HUES6 (cell line): ENCODE data around the gene FZD7.

Source experiments
- H3K27ac ChIP-seq: 2 replicates; pipeline ENCODE4 v1.7.0; 2013; ENCODE audit warnings: low read depth, mild to moderate bottlenecking, low read length, inconsistent platforms
- H3K27me3 ChIP-seq: 2 replicates; pipeline ENCODE4 v1.6.1; 2013; ENCODE audit warnings: low read length; ENCODE audit not compliant: control insufficient read depth, insufficient read depth
- H3K36me3 ChIP-seq: 2 replicates; pipeline ENCODE4 v1.6.1; 2013; ENCODE audit warnings: low read length; ENCODE audit not compliant: control insufficient read depth, insufficient read depth
- H3K4me1 ChIP-seq: 2 replicates; pipeline ENCODE4 v1.6.1; 2013; ENCODE audit warnings: low read length; ENCODE audit not compliant: control insufficient read depth, insufficient read depth
- H3K4me3 ChIP-seq: 2 replicates; pipeline ENCODE4 v1.5.1; 2013; ENCODE audit warnings: low read depth, low read length
- H3K9ac ChIP-seq: one replicate; pipeline ENCODE4 v1.6.1; 2013; ENCODE audit warnings: mild to moderate bottlenecking, low read length
- H3K9me3 ChIP-seq: 2 replicates; pipeline ENCODE4 v1.6.1; 2013; ENCODE audit warnings: low read depth, low read length; ENCODE audit not compliant: control insufficient read depth, insufficient read depth

FZD7 gene

DNA sequence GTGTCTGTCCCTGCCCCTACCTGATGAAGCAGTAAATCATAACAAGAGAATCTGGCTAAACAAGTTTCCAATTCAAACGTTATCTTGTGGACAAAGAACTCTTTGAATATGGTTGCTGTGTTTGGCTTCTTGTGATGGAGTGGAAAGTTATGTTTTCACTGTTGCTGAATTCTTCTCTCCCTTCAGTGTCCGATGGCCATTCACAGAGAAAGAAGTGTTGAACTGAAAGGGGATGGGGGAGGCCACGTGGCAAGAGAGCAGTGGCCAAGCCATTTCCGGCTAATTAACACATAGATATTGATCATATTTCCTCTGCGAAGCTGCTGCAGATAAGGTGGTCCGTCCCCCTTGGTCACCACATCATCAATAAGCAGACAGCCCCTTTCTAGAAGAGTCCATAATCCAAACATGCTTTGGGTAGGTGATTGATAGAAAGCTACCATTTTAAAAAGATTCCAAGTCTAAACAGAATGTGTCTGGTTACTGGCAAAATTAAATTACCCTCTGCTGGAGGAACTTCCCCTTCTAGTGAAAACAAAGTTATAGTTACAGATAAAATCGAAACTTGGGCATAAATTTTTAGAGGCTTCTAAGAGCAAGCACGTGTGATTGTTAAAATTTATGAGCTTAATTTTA is 36.9 kb upstream of the FZD7 start:
- Histone ChIP-seq H3K27me3 (no peaks in the 10 kb centered on the region; the same call in 1 of the 2 replicates), H3K27ac (no peak overlapping the region), H3K9me3 (no peaks in the 10 kb centered on the region), H3K4me1 (peaks cover 37% of the 10 kb centered on the region), H3K36me3 (no peaks in the 10 kb centered on the region), H3K4me3 (no peak overlapping the region), H3K9ac (no peak overlapping the region)

DNA sequence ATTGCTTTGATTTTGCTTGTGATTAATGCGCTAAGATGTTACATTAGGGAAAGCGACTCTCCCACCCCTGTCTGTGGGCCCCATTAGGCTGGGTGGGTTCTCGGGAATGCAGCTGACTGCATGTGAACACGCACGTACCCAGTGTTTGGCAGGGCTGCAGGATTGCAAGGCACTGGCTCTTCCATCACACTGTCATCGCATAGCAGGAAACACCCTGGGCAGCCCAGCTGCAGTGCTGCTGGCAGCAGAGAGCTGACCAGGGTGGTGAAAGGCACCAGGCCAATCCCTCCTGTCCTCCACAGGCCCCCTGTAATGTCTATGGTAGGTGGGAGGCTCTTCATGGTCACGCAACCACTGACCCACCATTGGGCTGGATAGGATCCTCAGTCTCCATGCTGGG is 34.4 kb upstream of the FZD7 start:
- H3K9me3 ChIP-seq: no peaks in the 10 kb centered on the region
- no peaks in the 10 kb centered on the region for H3K27me3 ChIP-seq
- no peak overlapping the region for H3K4me3 ChIP-seq
- H3K4me1 ChIP-seq: peaks cover 27% of the 10 kb centered on the region
- H3K9ac ChIP-seq: no peak overlapping the region
- no peaks in the 10 kb centered on the region for H3K36me3 ChIP-seq
- no peak overlapping the region for H3K27ac ChIP-seq

GRCh38 chr2:202001826-202002225 is 31.8 kb upstream of the FZD7 start:
- no peak overlapping the region for H3K27ac ChIP-seq
- H3K27me3 ChIP-seq: no peaks in the 10 kb centered on the region
- no peaks in the 10 kb centered on the region for H3K9me3 ChIP-seq
- peaks cover 14% of the 10 kb centered on the region for H3K4me1 ChIP-seq
- H3K4me3 ChIP-seq: no peak overlapping the region
- H3K36me3 ChIP-seq: no peaks in the 10 kb centered on the region
- H3K9ac ChIP-seq: no peak overlapping the region

GRCh38 chr2:202002381-202002780 is 31.3 kb upstream of the FZD7 start:
- no peaks in the 10 kb centered on the region for H3K9me3 ChIP-seq
- no peak overlapping the region for H3K27ac ChIP-seq
- H3K4me1 ChIP-seq: peaks cover 9% of the 10 kb centered on the region; the same call in 1 of the 2 replicates
- H3K36me3 ChIP-seq: no peaks in the 10 kb centered on the region
- H3K27me3 ChIP-seq: no peaks in the 10 kb centered on the region
- H3K4me3 ChIP-seq: no peak overlapping the region
- H3K9ac ChIP-seq: no peak overlapping the region

- H3K9ac ChIP-seq: no peak overlapping the region
- H3K27ac ChIP-seq: no peak overlapping the region
- H3K4me1 ChIP-seq: 0 out of 2 replicates have a peak, but pooled peaks cover 8% of the 10 kb centered on the region
- no peaks in the 10 kb centered on the region for H3K27me3 ChIP-seq
- no peaks in the 10 kb centered on the region for H3K9me3 ChIP-seq
- H3K36me3 ChIP-seq: no peaks in the 10 kb centered on the region
- no peak overlapping the region for H3K4me3 ChIP-seq
These were observed 28.3 kb upstream of the FZD7 start for GRCh38 chr2:202005272-202005887.

DNA sequence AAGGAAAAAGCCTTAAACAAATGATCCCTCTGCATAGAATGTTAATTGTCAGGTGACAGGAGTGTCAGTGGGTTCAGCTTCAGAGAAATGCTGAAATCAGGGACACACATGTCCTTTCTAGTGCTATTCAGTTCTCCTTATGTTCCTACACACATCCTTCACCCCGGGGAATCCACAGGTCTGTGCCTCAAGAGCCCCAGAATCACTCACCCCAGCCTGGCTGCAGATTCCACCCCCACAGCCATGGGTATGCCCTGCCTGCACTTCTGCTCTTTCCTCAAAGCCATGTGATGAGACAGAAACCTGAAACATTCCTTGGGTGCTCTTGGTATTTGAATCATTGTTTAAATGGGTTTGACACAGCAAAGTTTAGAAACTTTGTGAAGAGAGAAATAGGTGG is 27.4 kb upstream of the FZD7 start:
- no peaks in the 10 kb centered on the region for H3K36me3 ChIP-seq
- no peaks in the 10 kb centered on the region for H3K9me3 ChIP-seq
- H3K4me3 ChIP-seq: no peak overlapping the region
- no peak overlapping the region for H3K9ac ChIP-seq
- no peak overlapping the region for H3K27ac ChIP-seq
- no peaks in the 10 kb centered on the region for H3K27me3 ChIP-seq
- 0 out of 2 replicates have a peak, but pooled peaks cover 8% of the 10 kb centered on the region for H3K4me1 ChIP-seq

GRCh38 chr2:202007015-202007982 is 26.4 kb upstream of the FZD7 start:
- 0 out of 2 replicates have a peak, but pooled peaks cover 8% of the 10 kb centered on the region for H3K4me1 ChIP-seq
- H3K4me3 ChIP-seq: no peak overlapping the region
- H3K9me3 ChIP-seq: no peaks in the 10 kb centered on the region
- no peaks in the 10 kb centered on the region for H3K27me3 ChIP-seq
- H3K9ac ChIP-seq: no peak overlapping the region
- H3K27ac ChIP-seq: no peak overlapping the region
- no peaks in the 10 kb centered on the region for H3K36me3 ChIP-seq

DNA sequence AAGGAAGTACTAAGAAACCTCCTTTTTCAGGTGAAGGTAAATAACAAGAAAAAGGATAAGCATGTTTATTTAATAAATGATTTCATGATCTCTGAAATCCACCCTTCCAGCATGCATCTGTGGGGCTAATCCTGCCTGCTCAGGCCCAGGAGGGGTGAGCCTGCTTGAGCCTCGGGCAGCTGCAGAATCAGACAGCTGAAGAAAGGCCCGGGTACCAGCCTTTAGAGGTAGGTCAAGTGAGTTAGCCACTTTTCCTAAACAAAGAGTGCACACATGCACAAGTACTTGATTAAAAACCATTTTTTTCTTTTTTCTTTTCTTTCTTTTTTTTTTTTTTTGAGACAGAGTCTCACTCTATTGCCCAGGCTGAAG is 25.7 kb upstream of the FZD7 start:
- H3K4me3 ChIP-seq: no peak overlapping the region
- no peaks in the 10 kb centered on the region for H3K36me3 ChIP-seq
- no peaks in the 10 kb centered on the region for H3K27me3 ChIP-seq
- no peak overlapping the region for H3K27ac ChIP-seq
- no peak overlapping the region for H3K9ac ChIP-seq
- H3K9me3 ChIP-seq: no peaks in the 10 kb centered on the region
- H3K4me1 ChIP-seq: 0 out of 2 replicates have a peak, but pooled peaks cover 8% of the 10 kb centered on the region

DNA sequence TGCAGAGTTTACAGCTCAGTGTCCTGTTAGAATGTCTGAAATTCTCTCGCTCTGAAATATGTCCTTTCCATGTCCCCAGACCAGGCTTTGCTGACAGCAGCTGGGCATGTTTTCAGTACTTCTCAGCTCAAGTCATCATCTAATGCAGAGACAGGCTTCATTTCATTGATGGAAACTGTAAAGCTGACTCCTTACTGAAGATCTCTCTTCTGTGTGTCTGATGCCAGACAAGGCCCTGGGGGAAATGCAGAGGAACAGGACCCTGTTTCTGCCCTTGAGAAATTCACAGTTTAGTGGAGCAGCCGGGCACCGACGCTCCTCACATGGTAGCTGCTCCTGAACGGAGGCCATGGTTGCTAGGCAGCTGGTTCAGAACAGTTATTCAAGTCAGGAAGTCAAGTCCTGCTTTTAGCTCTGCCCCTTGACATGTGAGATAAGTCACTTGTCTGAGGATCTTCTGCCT is 24.6 kb upstream of the FZD7 start:
- Histone ChIP-seq H3K9me3 (no peaks in the 10 kb centered on the region), H3K9ac (no peak overlapping the region), H3K4me1 (0 out of 2 replicates have a peak, but pooled peaks cover 8% of the 10 kb centered on the region), H3K27me3 (no peaks in the 10 kb centered on the region), H3K4me3 (no peak overlapping the region), H3K36me3 (no peaks in the 10 kb centered on the region), H3K27ac (no peak overlapping the region)

DNA sequence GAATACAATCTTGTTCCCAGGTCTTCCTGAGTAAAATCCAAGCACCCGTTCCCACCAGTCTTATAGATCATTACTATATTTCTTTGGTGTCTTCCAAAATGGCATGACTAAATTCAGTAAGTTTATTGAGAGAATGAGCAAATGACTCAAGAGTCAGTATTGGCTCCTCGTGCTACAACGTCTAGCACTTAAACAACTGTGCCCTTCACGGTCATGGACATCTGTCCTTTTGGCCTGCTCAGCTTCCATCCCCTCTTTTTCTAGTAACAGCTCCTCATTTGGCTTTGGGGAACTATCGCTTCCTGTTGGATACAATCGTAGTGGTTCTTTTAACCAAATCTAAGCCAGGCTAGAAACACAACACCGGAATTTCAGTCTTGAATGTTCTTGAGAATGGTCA is 24.1 kb upstream of the FZD7 start:
- no peaks in the 10 kb centered on the region for H3K27me3 ChIP-seq
- no peak overlapping the region for H3K4me3 ChIP-seq
- peaks cover 12% of the 10 kb centered on the region; the same call in 1 of the 2 replicates for H3K4me1 ChIP-seq
- H3K36me3 ChIP-seq: no peaks in the 10 kb centered on the region
- no peak overlapping the region for H3K27ac ChIP-seq
- no peak overlapping the region for H3K9ac ChIP-seq
- no peaks in the 10 kb centered on the region for H3K9me3 ChIP-seq

GRCh38 chr2:202014318-202014717 is 19.3 kb upstream of the FZD7 start:
- no peak overlapping the region for H3K4me3 ChIP-seq
- peaks cover 20% of the 10 kb centered on the region for H3K4me1 ChIP-seq
- H3K9me3 ChIP-seq: no peaks in the 10 kb centered on the region
- no peaks in the 10 kb centered on the region for H3K27me3 ChIP-seq
- H3K36me3 ChIP-seq: no peaks in the 10 kb centered on the region
- H3K9ac ChIP-seq: no peak overlapping the region
- no peak overlapping the region for H3K27ac ChIP-seq
